ENCODE measurements around the gene PIGB. TPM values are rescaled to one million over a fixed set of nuclear protein-coding genes. Genes with fewer than 3 reads are reported as not detected.
A peak's percentile ranks its signal among the peaks of the same experiment; 100 is the strongest.
"Not testable (repeated sequence)": the region's sequence is repeated elsewhere in the genome, so short reads cannot be mapped to it uniquely, and the experiment has no call there.

PIGB gene
- total RNA-seq, 1 donor: 20.3 TPM

DNA sequence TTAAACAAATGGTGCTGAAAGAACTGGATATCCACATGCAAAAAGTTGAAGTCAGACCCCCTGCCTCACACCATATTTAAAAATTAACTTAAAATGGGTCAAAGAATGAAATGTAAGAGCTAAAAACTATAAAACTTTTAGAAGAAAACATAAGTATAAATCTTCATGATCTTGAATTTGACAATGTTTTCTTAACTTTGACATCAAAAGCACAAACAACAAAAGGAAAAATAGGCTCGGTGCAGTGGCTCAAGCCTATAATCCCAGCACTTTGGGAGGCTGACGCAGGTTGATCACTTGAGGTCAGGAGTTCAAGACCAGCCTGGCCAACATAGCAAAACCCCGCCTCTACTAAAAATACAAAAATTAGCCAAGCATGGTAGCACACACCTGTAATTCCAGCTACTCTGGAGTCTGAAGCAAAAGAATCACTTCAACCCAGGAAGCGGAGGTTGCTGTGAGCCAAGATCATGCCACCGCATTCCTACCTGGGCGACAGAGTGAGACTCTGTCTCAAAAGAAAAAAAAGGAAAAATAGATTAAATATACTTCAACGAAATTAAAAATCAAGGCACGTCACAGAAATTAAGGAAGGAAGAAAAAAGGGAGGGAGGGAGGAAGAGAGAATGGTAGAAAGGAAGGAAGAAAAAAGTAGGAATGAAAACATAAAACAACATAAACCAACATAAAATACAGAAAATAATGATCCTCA is 30.9 kb upstream of the PIGB start:
- DNase-seq (ENCODE audit: low read depth): no peak
- TF ChIP-seq, protein P1, sequence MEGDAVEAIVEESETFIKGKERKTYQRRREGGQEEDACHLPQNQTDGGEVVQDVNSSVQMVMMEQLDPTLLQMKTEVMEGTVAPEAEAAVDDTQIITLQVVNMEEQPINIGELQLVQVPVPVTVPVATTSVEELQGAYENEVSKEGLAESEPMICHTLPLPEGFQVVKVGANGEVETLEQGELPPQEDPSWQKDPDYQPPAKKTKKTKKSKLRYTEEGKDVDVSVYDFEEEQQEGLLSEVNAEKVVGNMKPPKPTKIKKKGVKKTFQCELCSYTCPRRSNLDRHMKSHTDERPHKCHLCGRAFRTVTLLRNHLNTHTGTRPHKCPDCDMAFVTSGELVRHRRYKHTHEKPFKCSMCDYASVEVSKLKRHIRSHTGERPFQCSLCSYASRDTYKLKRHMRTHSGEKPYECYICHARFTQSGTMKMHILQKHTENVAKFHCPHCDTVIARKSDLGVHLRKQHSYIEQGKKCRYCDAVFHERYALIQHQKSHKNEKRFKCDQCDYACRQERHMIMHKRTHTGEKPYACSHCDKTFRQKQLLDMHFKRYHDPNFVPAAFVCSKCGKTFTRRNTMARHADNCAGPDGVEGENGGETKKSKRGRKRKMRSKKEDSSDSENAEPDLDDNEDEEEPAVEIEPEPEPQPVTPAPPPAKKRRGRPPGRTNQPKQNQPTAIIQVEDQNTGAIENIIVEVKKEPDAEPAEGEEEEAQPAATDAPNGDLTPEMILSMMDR (IDR thresholded peaks at IDR 0.05; ENCODE audit: insufficient read depth, low read depth, low read length): no peak
- H3K4me3 ChIP-seq (ENCODE audit: low read depth, low read length): peak overlapping the region; percentile 92

DNA sequence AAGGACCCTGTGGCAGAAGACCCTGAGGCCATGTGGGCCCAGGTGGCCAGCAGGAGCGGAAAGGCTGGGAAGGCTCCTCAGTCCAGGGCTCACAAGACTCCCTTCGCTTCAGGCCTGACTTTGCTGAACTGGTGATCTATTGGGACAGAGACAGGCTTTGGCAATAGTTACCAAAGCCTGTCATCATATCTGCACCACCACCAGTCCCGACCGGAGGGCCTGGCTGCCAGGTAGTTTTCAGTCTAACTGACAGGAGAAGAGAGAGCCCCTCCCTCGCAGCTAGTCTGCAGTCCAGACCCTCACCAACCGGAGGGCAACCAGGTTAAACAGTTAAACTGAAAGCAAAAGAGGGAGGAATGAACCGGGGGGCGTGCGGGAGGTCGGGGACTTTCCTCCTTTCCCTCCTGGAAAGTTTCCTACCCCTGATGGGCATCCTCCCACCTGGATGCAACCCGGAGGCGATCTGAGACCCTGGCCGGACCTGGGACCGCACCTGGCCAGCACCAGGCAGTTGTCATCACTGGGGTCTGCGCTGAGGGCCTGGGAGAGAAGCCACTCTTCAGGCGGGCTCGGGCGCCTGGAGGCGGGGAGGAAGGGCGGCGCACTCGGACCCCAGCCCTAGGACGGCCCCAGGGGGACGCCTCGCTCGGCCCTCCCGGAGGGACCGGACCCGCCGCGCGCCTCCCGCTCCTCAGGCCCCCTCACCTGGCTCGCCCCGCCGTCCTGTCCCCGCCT is 29.8 kb upstream of the PIGB start:
- peak; percentile 84 for DNase-seq (ENCODE audit: low read depth)
- TF ChIP-seq, protein P1 (IDR thresholded peaks at IDR 0.05; ENCODE audit: insufficient read depth, low read depth, low read length): no peak
- peak overlapping the region; percentile 92 for H3K4me3 ChIP-seq (ENCODE audit: low read depth, low read length)

- TF ChIP-seq, protein P1 (IDR thresholded peaks at IDR 0.05; ENCODE audit: insufficient read depth, low read depth, low read length): no peak
- DNase-seq (ENCODE audit: low read depth): peak; percentile 83
- peak within 1 kb of the TSS; percentile 92 for H3K4me3 ChIP-seq (ENCODE audit: low read depth, low read length)
These were observed 29.1 kb upstream of the PIGB start, which contains the start of gene RAB27A for GRCh38 chr15:55289746-55290527. Gene RAB27A, minus strand, starts transcription at chr15:55289813. Its CDS starts 54,879 bp downstream, at chr15:55234934.

- peak overlapping the region; percentile 92 for H3K4me3 ChIP-seq (ENCODE audit: low read depth, low read length)
- TF ChIP-seq, protein P1 (IDR thresholded peaks at IDR 0.05; ENCODE audit: insufficient read depth, low read depth, low read length): peak; percentile 94
- DNase-seq (ENCODE audit: low read depth): peak; percentile 86
These were observed 28.4 kb upstream of the PIGB start for GRCh38 chr15:55290528-55291057.

DNA sequence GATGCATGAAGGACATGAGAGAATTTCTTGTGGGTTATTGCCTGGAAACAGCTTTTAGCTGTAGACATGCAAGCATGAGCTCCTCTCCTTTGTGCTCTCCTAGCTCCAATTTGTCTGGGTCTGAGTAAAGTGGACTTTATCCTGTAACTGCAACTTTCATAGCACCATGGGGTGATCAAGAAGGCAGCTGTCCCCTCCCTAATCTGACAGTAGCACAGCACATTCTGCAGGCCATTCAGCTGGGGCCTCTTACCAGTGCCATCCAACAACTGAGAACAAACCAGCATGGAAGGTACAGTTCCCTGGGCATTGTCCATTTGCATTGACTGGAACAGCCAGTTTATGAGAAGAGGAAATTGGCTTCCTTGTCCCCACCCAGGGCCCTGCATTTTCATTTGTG is 21.7 kb upstream of the PIGB start:
- TF ChIP-seq, protein P1 (IDR thresholded peaks at IDR 0.05; ENCODE audit: insufficient read depth, low read depth, low read length): no peak
- no peak overlapping the region for H3K4me3 ChIP-seq (ENCODE audit: low read depth, low read length)
- DNase-seq (ENCODE audit: low read depth): no peak

DNA sequence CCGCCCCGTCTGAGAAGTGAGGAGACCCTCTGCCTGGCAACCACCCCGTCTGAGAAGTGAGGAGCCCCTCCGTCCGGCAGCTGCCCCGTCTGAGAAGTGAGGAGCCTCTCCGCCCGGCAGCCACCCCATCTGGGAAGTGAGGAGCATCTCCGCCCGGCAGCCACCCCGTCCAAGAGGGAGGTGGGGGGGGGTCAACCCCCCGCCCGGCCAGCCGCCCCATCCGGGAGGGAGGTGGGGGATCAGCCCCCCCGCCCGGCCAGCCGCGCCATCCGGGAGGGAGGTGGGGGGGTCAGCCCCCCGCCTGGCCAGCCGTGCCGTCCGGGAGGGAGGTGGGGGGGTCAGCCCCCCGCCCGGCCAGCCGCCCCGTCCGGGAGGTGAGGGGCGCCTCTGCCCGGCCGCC is 16.2 kb upstream of the PIGB start:
- not testable (repeated sequence) for H3K4me3 ChIP-seq (ENCODE audit: low read depth, low read length); DNase-seq (ENCODE audit: low read depth)
